ENCODE measurements around the gene TOMM40L.

The TOMM40L gene

DNA sequence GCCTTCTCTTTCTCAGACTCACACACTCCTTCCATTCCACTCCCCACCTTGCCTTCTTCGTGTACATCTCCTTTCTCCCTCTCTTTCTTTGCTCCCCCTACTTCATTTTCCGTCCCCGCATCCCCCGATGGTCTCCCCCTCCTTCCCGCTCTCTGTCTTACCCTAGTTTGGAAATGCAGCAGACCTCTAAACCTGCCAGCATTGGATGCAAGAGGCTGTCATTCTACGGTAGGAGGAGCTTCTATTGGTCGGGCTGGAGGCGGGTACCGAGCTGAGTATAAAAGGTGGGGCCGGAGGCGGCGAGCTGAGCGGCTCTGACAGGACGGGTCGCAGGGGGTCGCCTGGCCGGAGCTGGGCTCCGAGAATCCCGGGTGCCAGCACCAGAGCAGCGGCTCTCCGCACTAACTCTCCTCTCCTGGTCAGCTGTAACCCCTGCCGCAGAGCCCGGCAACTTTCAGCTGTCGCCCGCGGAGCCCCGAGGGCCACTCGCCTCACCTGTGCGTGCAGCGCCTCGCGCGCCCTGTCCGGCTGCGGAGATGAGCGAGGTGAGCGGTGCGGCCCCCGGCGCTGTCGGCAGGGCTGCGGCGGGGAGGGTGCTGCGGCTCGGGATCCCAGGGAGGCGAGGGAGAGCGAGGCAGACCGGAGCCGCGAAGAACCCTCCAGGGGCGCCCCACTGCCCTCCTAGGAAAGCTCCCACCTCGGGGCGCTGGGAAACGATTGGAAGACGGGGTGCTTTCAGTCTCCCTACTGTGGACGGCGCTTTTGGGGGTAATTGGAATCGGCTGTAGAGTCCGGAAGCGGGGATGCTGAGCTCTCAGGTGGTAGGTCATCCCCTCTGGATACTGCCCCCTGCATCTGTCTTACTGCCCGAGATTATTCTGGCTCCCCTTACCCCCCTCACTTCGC is 32.8 kb downstream of the TOMM40L start, which contains the start of gene PCP4L1:
TSS of gene PCP4L1 (plus strand) at position 307 of the 906 bp plus-strand sequence. CDS start at position 537, 230 bp downstream.
- peak; percentile 20 to 39 for DNase-seq

DNA sequence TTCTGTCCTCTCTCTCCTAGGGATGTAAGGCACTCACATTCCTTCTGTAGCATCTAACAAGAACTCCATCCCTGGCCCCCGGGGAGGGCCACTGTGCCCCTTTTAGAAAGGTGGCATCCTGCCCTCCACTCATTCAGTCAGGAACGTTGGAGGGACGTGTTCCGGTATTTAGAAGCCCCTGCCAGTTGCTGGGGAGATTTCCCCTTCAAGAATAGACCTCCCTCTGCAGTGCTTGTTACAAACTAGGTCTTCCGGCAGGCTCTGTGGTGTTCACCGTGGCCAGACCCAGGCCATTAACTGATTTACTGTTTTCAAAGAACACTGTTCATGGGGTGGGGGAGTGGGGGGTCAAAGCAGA is 33.5 kb downstream of the TOMM40L start:
- DNase-seq: no peak

DNA sequence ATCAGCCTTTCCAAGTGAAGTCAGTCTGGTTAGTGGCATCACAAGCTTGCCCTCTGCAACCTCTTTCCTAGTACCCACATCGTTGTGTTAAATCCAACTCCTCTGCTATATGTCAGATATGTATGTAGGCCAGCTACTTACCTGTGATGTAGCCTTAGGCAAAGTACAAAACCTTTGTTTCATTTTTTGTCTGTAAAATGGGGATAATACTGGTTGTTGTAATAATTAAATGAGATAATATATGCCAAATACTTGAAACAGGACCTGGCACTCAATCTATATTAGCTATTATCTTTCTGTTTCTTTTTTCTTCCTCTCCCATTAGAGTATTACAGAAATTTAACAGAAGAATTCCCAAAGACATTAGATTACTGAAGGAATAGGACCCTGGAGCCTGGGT is 33.9 kb downstream of the TOMM40L start:
- DNase-seq: no peak

DNA sequence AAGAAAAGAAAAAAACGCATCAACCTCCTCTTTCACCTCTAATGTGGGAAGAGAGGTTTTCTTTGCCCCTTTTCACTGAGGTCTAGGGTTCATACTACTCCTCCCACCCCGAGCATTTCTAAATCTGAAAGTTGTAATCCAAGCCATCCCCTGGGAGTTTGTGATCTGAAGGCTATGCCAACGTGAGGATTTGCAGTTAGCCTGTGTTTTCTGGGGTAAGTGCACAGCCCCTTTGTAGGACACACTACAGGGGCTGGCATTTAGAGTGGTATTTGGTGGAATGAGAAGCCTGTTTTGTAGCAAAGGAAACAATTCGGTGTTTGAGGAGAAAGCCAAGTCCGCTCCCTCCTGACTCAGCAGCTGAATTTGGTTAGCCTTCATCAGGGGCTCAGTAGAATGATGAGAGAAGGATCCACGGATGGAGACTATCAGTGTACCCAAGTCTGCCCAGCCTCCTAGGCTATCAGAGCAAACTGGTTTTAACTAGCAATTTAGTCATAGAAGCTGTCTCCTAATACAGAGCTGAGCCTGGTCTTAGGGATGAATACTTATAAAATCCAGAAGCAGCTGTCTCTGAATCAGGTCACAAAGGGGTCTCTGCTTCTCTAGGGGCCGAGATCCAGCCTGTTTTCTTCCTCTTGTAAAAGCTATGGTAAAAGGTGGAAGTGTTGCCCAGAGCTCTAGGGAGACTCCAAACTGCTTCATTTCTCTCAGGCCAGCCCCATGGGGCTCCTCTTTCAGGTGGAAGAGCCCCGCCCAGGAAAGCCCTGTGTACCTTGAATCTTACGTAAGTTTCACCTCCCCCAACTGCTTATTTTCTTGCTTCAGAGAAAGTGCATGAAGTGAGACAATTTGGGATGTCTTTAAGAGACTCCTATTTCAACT is 34.8 kb downstream of the TOMM40L start:
- DNase-seq: no peak

DNA sequence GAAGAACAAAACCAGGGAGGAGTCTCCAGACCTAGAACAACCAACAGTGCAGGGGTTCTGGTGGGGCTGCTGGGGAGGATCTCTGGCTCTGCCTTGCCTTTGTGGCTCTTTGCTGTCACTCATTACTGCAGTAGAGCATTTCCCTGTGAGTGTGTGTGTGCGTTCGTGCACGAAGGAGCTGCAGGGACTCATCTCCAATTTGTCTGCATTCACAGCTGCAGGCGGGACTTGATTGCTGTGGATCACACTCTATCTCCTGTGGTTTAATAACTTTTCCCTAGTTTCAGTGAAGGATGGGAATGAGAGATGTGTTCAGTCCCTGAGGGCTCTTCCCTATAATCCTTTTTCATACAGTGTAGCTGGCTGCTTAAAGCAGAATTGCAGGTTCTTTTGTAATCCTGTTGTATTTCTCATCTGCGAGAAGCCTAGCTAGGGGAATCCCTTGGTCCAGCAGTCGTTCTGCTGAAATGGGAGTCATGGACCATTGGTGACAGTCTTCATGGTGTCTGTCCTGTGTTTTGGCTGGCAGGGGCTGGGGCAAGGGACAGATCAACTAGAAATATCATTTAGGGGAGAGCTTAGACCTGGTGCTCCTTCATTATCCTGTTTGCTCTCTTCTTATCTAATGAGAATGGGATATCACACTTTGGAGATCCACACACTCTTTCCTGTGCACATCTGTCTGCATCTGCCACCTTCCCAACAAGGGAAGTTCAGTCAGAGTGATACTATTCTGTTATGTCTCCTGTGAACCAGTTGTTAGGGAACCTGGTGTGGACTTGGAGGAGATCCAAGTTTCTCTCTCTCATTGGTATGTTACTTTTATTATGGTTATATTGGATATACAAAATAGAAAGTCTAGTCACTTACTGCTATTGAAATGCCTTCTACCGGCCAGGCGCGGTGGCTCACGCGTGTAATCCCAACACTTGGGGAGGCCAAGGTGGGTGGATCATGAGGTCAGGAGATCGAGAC is 35.7 kb downstream of the TOMM40L start:
- DNase-seq: no peak

DNA sequence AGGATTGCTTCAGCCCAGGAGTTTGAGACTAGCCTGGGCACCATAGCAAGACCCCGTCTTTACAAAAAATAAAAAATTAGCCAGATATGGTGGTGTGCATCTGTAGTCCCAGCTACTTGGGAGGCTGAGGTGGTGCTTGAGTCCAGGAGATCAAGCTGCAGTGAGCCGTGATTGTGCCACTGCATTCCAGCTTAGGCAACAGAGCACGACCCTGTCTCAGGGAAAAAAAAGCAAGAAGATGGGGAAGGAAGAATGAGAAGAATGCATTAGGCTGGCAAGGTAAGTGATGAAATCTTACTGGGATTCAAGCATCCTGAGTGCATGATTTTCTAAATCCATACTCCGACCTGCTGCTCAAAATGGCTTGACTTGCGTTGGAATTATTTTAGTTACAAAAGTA is 39.4 kb downstream of the TOMM40L start:
- no peak for DNase-seq

DNA sequence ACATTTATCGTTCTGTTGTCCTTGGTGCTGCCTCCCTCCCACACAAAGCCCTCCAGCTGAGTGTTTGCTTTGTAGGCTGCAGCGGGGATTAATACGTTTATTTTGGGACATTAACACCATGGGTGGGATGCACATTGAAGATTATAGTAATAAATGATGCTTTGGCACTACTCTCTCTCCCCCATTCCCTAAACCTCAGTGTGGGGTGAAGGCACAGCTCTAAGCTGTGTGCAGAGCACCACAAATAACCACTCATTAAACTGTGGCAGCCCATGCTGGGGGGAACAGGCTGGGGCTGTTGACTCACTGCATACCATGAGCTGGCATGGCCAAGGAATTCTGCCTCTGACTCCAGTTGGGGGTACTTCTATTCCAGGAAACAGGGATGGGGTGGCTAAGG is 40.3 kb downstream of the TOMM40L start:
- no peak for DNase-seq

DNA sequence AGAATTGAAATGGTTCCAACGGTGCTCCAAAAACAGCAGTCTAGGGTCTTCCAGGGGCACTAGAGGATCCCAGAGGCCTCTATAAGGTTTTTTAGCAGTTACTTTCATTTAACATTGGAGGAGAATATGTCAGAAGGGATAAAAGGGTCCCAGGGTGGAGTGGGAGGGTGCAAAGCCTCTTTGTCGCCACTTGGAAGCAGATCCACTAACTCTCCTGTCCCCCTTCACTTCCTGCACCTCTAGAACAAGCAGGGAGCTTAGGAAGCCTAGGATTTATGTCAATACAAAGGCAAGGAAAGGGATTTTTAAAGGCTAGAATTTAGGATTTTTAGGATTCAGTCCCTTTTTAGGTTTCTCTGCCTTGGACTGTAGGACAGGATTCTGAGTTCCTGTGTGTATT is 41.0 kb downstream of the TOMM40L start:
- no peak for DNase-seq

DNA sequence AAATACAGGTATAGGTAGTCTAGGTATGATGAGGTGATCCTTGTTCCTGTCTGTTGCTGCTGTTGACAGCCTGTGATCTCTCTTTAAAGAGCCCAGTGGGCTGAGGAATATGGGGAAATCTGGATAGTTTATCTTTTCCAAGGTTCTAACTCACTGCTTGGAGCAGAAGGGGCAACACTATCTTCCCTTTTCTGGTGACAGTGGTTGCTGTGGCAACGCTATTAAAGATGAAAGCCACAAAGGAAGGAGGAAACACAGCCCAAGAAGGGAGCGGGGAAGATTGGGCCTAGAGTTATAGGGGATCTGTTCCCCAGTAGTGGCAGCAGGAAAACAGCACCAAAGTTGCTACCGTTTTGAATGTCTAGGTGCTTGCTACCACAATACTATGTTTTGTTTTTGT is 41.5 kb downstream of the TOMM40L start:
- no peak for DNase-seq

DNA sequence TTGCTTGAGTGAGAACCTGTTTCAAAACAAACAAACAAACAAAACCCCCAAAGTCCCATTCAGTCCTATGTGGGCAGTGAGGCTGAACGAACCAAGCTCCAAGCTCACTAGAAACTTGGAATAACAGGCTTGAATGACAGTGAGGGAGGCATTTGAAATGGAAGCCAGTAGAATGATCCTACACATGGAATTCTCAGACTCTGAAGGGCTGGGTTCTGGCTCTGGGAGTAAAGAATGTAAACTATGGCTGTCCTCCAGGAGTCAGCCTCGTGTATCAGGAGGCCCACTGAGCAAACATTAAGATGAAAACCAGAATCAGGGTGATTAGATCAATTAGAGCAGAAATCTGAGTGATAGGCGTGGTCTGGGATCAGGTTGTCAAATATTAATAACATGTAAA is 47.5 kb downstream of the TOMM40L start:
- no peak for DNase-seq

DNA sequence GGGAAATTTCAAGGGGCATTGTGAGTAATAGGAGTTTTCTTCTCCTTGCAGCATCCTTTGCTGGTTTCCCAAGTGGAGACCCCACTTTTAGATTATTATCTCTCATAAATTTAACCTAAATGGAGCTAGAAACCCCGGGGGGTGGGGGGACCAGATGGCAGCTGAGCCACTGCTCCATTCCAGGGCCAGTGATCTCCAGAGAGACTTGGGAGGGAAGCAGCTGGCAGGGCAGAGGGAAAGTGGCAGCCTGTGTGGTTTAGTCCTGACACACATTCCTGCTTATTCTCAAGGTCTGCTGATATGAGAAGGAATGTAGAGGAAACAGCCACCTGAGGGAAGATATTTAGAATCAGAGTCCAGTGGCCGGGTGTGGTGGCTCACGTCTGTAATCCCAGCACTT is 49.0 kb downstream of the TOMM40L start:
- DNase-seq: no peak

Measured in stimulated activated CD4-positive, alpha-beta T cell treated with anti-CD3 and anti-CD28 coated beads, Interleukin-4, amount 100 ng/mL, for 4 hours (primary cell).